HEK293 (cell line): ENCODE data around the gene GRK3.

Source experiments
- CTCF ChIA-PET: fragments of 350-600 bp; formaldehyde crosslinking; extraction: SDS; loops from one replicate; lab custom pipeline; 2021; ENCODE audit warnings: antibody characterized with exemption; lab: Yijun Ruan, JAX
- POLR2A ChIA-PET: fragments of 300-600 bp; formaldehyde crosslinking; extraction: SDS; loops from one replicate; lab custom pipeline; 2020; ENCODE audit warnings: antibody characterized with exemption, inconsistent platforms; lab: Yijun Ruan, JAX
- H3K27ac ChIP-seq: fragments of 200-500 bp; sonication (Bioruptor generic); 2 replicates; pipeline ENCODE4 v1.5.1; 2014; ENCODE audit warnings: low read depth, low read length, control low read depth, inconsistent platforms; ENCODE audit errors: extremely low read depth
- H3K36me3 ChIP-seq, 2 experiments: fragments of 200-500 bp in 1 of 2; sonication (Bioruptor generic) in 1 of 2; 1 replicate in 1 of 2; 2 replicates in 1 of 2; pipeline ENCODE4 v1.5.1; 2014 to 2017; ENCODE audit warnings: inconsistent platforms in 2 of 2, low read length in 2 of 2; ENCODE audit not compliant: control insufficient read depth in 2 of 2, insufficient read depth in 1 of 2
- H3K4me1 ChIP-seq: fragments of 200-500 bp; sonication (Bioruptor generic); 2 replicates; pipeline ENCODE4 v1.5.1; 2014; ENCODE audit warnings: mild to moderate bottlenecking, low read length, inconsistent platforms; ENCODE audit not compliant: control insufficient read depth, insufficient read depth
- H3K4me3 ChIP-seq: 2 replicates; pipeline ENCODE4 v1.5.1; 2011; ENCODE audit warnings: low read depth, mild to moderate bottlenecking, control low read depth, low read length, moderate library complexity
- H3K9me3 ChIP-seq: fragments of 200-500 bp; sonication (Bioruptor generic); 2 replicates; pipeline ENCODE4 v1.5.1; 2014; ENCODE audit warnings: low read depth, low read length, inconsistent platforms; ENCODE audit not compliant: control insufficient read depth, insufficient read depth
- CTCF ChIP-seq: fragments of 450-650 bp; formaldehyde crosslinking; IDR thresholded peaks from 2 replicates; pipeline ENCODE4 v1.5.1; 2016; ENCODE audit warnings: missing biosample characterization, missing genetic modification characterization
- GLI4 ChIP-seq: fragments of 450-650 bp; formaldehyde crosslinking; IDR thresholded peaks from 2 replicates; pipeline ENCODE4 v1.5.1; 2016; ENCODE audit warnings: missing biosample characterization, missing genetic modification characterization
- HIC1 ChIP-seq: fragments of 450-650 bp; formaldehyde crosslinking; IDR thresholded peaks from 2 replicates; pipeline ENCODE4 v1.5.1; 2016; ENCODE audit warnings: missing biosample characterization, missing genetic modification characterization
- KLF8 ChIP-seq: fragments of 450-650 bp; formaldehyde crosslinking; IDR thresholded peaks from 2 replicates; pipeline ENCODE4 v1.5.1; 2016; ENCODE audit warnings: missing biosample characterization, missing genetic modification characterization
- ZBTB21 ChIP-seq: fragments of 450-650 bp; formaldehyde crosslinking; IDR thresholded peaks from 2 replicates; pipeline ENCODE4 v1.5.1; 2017; ENCODE audit warnings: missing biosample characterization, missing genetic modification characterization
- ZEB2 ChIP-seq: fragments of 450-650 bp; formaldehyde crosslinking; IDR thresholded peaks from 2 replicates; pipeline ENCODE4 v1.5.1; 2016; ENCODE audit warnings: missing biosample characterization, missing genetic modification characterization
- ZFHX2 ChIP-seq: fragments of 450-650 bp; formaldehyde crosslinking; conservative IDR thresholded peaks from 2 replicates; pipeline ENCODE4 v1.5.1; 2016; ENCODE audit warnings: missing biosample characterization, missing genetic modification characterization
- ZNF175 ChIP-seq: fragments of 450-650 bp; formaldehyde crosslinking; IDR thresholded peaks from 2 replicates; pipeline ENCODE4 v1.5.1; 2016; ENCODE audit warnings: missing biosample characterization, missing genetic modification characterization
- ZNF2 ChIP-seq: fragments of 450-650 bp; formaldehyde crosslinking; IDR thresholded peaks from 2 replicates; pipeline ENCODE4 v1.5.1; 2016; ENCODE audit warnings: missing biosample characterization, missing genetic modification characterization
- ZNF214 ChIP-seq: fragments of 450-650 bp; formaldehyde crosslinking; IDR thresholded peaks from 2 replicates; pipeline ENCODE4 v1.5.1; 2017; ENCODE audit warnings: missing biosample characterization, mild to moderate bottlenecking, missing genetic modification characterization, borderline replicate concordance
- ZNF274 ChIP-seq, 2 experiments: fragments of 200-500 bp in 1 of 2; fragments of 450-650 bp in 1 of 2; sonication (Bioruptor generic) in 1 of 2; formaldehyde crosslinking in 1 of 2; IDR thresholded peaks; 2 replicates each; pipeline versions ENCODE4 v1.5.1 to v1.6.1; 2014 to 2016; ENCODE audit warnings: borderline replicate concordance in 1 of 2, inconsistent platforms in 1 of 2, low read length in 1 of 2, missing biosample characterization in 1 of 2, missing genetic modification characterization in 1 of 2
- ZNF302 ChIP-seq: fragments of 450-650 bp; formaldehyde crosslinking; IDR thresholded peaks from 2 replicates; pipeline ENCODE4 v1.5.1; 2016; ENCODE audit warnings: missing biosample characterization, missing genetic modification characterization, low read depth
- ZNF580 ChIP-seq: fragments of 450-650 bp; formaldehyde crosslinking; IDR thresholded peaks from 2 replicates; pipeline ENCODE4 v1.5.1; 2016; ENCODE audit warnings: missing biosample characterization, missing genetic modification characterization
- ZNF585B ChIP-seq: fragments of 450-650 bp; formaldehyde crosslinking; IDR thresholded peaks from 2 replicates; pipeline ENCODE4 v1.5.1; 2016; ENCODE audit warnings: missing biosample characterization, missing genetic modification characterization
- ZNF621 ChIP-seq: fragments of 450-650 bp; formaldehyde crosslinking; IDR thresholded peaks from 2 replicates; pipeline ENCODE4 v1.5.1; 2017; ENCODE audit warnings: missing biosample characterization, missing genetic modification characterization
- ZNF639 ChIP-seq: fragments of 450-650 bp; formaldehyde crosslinking; IDR thresholded peaks from 2 replicates; pipeline ENCODE4 v1.5.1; 2016; ENCODE audit warnings: missing biosample characterization, missing genetic modification characterization
- TF ChIP-seq, protein P1 (sequence below): fragments of 450-650 bp; formaldehyde crosslinking; IDR thresholded peaks from 2 replicates; pipeline ENCODE4 v1.5.1; 2017; ENCODE audit warnings: missing biosample characterization, missing genetic modification characterization
- TF ChIP-seq, protein P2 (sequence below): sonication (generic); formaldehyde crosslinking; IDR thresholded peaks from 2 replicates; pipeline ENCODE4 v1.8.1; 2022; ENCODE audit warnings: mild to moderate bottlenecking, moderate library complexity, missing genetic modification reagents

GRK3 gene

DNA sequence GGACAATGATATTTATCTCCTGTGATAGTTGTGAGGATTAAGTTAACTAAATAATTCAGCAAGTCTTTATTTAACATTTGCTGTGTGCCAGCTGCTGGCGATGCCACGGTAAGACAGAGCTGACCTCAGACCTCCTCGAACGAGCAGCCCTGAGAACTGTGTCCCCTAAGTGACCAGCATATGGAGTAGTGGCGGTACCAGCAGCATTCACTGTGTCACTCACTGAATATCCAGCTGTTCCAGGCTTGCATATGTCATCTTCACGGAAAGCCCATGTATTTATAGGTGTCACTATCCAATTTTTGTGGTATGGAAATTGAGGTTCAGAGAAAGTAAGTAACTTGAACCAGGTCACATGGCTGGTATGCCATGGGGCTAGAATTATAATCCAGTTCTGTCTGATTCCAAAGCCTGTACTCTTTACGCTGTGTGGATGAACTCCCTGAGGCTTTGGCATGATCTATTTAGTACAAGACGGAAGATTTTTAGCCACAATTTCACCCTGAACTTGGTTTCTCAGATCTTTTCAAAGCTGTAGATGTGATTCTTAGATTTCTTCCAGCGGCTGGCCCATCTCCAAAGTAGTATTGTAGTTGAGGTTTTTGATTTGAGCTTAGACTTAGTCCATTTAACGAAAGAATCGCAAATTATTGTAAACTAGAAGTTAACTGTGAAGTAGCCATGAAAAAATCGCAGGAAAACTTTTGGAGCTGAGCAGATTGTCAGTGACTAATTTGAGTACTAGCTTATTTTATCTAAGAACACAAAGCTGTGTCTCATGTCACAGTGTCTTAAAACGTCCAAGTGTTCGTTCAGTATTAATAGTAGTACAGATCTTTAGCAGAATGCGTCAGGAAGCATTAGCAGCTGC lies 128.2 kb downstream of the GRK3 start (continued):
- no peak for TF ChIP-seq CTCF (tag by site-specific recombination)
- no peak for TF ChIP-seq KLF8 (tag by site-specific recombination)
- TF ChIP-seq HIC1 (tag by site-specific recombination) = no peak

GRCh38 chr22:25693268-25693565 lies 128.7 kb downstream of the GRK3 start:
- no peak for TF ChIP-seq ZBTB21 (tag by site-specific recombination)
- TF ChIP-seq GLI4 (tag by site-specific recombination) = no peak
- TF ChIP-seq, protein P1, sequence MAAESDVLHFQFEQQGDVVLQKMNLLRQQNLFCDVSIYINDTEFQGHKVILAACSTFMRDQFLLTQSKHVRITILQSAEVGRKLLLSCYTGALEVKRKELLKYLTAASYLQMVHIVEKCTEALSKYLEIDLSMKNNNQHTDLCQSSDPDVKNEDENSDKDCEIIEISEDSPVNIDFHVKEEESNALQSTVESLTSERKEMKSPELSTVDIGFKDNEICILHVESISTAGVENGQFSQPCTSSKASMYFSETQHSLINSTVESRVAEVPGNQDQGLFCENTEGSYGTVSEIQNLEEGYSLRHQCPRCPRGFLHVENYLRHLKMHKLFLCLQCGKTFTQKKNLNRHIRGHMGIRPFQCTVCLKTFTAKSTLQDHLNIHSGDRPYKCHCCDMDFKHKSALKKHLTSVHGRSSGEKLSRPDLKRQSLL (tag by site-specific recombination) = no peak
- no peak overlapping the region for H3K27ac ChIP-seq
- H3K4me1 ChIP-seq = no peaks in the 10 kb centered on the region
- ChIA-PET POLR2A (no interaction called here), CTCF (interaction anchor here (1.2 kb wide), 1 partner anchor 613 kb away, joined by 3 read pairs; no protein-coding TSS in a partner anchor)
- H3K4me3 ChIP-seq = no peak overlapping the region
- H3K36me3 ChIP-seq = peaks cover 8 to 18% of the 10 kb centered on the region in 2 experiments; a peak in 2 of 3 replicates
- no peaks in the 10 kb centered on the region for H3K9me3 ChIP-seq

GRCh38 chr22:25694196-25694907 lies 129.9 kb downstream of the GRK3 start:
- no peaks in the 10 kb centered on the region for H3K9me3 ChIP-seq
- no peak for TF ChIP-seq ZNF621 (tag by site-specific recombination)
- TF ChIP-seq, all 188 proteins: peak for 0
- peaks cover 8 to 18% of the 10 kb centered on the region in 2 experiments; a peak in 2 of 3 replicates for H3K36me3 ChIP-seq
- H3K27ac ChIP-seq = no peak overlapping the region
- ChIA-PET CTCF (interaction anchor here (0.6 to 1.3 kb wide), 3 partner anchors 79 to 232 kb away, joined by 3 to 8 read pairs (median 7); no protein-coding TSS in a partner anchor), POLR2A (interaction anchor here (0.6 kb wide), 1 partner anchor 8 kb away, joined by 5 read pairs; no protein-coding TSS in a partner anchor)
- H3K4me1 ChIP-seq = no peaks in the 10 kb centered on the region
- H3K4me3 ChIP-seq = no peak overlapping the region

DNA sequence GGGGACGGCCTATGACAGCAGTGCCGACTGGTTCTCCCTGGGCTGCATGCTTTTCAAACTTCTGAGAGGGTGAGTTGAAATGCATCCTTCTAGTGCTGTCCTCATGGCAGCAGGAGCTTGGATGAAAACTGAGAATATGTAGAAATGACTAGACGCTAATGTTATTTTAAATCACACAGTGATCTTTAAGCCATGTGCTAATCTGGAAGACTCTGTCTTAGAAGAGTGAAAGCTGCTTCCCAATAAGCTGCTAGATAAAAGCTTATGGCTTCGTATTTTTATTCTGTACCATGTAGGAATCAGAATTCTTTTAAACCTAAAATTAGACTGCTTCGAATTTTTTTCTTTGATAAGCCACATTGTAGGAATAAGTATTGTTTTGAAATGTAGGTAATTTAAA lies 130.7 kb downstream of the GRK3 start:
- Histone ChIP-seq H3K36me3 (peaks cover 8 to 16% of the 10 kb centered on the region in 2 experiments; a peak in 2 of 3 replicates), H3K27ac (no peak overlapping the region), H3K4me3 (no peak overlapping the region), H3K9me3 (no peaks in the 10 kb centered on the region), H3K4me1 (no peaks in the 10 kb centered on the region)
- ChIA-PET POLR2A (no interaction called here), CTCF (interaction anchor here (0.7 to 1.3 kb wide), 2 partner anchors 53 to 232 kb away, joined by 3 to 8 read pairs; no protein-coding TSS in a partner anchor)
- TF ChIP-seq ZNF214 (tag by site-specific recombination) (no peak), ZFHX2 (tag by site-specific recombination) (no peak), ZNF639 (no peak), ZNF2 (no peak), ZNF274 (IDR thresholded peaks at IDR 0.05; ENCODE audit: low read length) (no peak), ZNF274 (tag by site-specific recombination; IDR thresholded peaks at IDR 0.05; ENCODE audit: borderline replicate concordance) (no peak), ZNF175 (tag by site-specific recombination) (no peak), ZEB2 (tag by site-specific recombination) (no peak), ZNF580 (tag by site-specific recombination) (no peak), ZNF585B (tag by site-specific recombination) (no peak), ZNF302 (tag by site-specific recombination) (no peak)
- TF ChIP-seq, protein P2, sequence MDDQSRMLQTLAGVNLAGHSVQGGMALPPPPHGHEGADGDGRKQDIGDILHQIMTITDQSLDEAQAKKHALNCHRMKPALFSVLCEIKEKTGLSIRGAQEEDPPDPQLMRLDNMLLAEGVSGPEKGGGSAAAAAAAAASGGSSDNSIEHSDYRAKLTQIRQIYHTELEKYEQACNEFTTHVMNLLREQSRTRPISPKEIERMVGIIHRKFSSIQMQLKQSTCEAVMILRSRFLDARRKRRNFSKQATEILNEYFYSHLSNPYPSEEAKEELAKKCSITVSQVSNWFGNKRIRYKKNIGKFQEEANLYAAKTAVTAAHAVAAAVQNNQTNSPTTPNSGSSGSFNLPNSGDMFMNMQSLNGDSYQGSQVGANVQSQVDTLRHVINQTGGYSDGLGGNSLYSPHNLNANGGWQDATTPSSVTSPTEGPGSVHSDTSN (CRISPR knock-in tag) = no peak
